Hindlimb muscle (tissue), 1 donor: ENCODE data around the gene ODAD3. TPM values are rescaled to one million over a fixed set of nuclear protein-coding genes. Genes with fewer than 3 reads are reported as not detected.
A peak's percentile ranks its signal among the peaks of the same experiment; 100 is the strongest.
"Not testable (repeated sequence)": the region's sequence is repeated elsewhere in the genome, so short reads cannot be mapped to it uniquely, and the experiment has no call there.

ENCODE experiments used
- DNase-seq: peaks from one replicate; pipeline ENCODE4 v3.0.0-alpha.2; 2013
- polyA plus RNA-seq: library from polyadenylated mRNA; unstranded; fragments of 120-200 nt; gene quantifications from one replicate; pipeline ENCODE4 v1.2.1, GENCODE V29; 2013; ENCODE audit not compliant: insufficient read length

The ODAD3 gene
- polyA plus RNA-seq, 1 donor = 0.30 TPM

DNA sequence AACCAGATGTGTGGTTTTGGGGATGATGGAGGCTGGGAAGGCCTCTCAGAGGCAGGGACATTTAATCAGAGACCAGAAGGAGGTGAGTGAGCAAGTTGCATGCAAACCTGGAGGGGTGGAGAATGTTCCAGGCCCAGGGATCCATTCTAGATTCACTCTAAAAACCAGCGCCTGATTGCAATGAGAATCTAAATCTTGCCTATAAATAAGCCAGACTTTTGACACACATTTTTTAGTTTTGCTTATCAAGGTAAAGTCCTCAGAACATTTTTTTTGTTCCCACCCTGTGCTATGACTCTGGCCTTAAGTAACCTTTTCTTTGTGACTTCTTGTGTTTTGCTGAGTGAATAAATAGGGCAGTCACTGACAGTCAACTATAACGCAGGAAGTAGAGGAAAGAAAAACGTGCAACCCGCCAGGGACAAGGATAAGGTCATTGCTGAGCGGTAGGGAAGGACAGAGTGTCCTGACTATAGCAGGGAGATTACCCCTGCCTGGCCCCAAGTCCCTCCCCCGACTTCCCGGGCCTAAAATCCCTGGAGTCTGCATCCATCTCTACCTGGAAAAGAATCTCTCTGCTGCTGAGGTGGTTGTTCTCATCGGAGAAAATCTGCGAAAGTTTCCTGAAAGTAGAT is 30.2 kb downstream of the ODAD3 start:
- no peak for DNase-seq

DNA sequence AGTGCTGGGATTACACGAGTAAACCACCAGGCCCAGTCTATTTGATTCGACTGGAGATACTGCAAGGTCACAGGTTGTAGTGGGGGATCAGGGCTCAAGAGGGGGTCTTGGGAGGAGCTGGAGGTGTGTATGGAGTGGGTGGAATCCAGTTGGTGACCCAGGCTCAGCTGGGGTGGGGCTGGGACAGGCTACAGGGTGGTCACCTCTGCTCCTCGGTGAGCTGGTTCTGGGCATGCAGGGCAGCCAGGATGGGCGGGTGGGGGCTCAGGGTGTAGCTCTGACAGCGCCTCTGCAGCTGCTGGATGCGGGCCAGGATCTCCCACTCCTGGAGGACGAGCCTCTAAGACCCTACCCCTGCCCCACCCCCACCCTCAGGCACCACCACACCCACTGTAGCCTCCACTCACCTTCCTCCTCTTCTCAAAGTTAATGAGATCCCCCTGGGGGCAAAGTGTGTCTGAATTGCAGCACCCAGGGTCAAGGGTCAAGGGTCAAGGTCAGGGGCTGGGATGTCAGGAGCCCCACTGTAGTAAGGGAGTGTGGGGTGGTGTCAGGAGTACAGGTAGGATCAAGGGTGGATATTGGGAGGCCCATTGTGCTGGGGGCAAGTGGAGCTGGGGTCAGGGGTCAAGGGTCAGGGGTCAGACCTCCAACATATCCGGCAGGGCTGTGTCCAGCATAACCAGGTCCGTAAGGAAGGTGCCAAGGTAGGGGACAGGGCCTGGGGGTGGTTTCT is 32.9 kb downstream of the ODAD3 start:
- DNase-seq = no peak

DNA sequence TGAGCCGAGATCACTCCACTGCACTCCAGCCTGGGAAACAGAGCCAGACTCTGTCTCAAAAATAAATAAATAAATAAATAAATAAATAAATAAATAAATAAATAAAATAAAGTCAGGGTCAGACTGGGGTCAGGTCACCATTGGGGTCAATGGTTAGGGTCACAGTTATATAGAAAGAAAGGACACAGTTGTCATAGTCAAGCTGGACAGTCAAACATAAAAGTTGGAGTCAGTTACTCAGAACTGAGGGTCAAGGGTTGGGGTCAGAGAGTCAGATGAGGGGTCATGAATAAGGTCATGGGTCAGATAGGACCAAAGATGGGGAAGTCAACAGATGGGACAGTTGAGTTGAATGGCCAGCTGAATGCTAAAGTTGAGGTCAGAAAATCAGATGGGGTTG is 34.1 kb downstream of the ODAD3 start:
- no peak for DNase-seq

DNA sequence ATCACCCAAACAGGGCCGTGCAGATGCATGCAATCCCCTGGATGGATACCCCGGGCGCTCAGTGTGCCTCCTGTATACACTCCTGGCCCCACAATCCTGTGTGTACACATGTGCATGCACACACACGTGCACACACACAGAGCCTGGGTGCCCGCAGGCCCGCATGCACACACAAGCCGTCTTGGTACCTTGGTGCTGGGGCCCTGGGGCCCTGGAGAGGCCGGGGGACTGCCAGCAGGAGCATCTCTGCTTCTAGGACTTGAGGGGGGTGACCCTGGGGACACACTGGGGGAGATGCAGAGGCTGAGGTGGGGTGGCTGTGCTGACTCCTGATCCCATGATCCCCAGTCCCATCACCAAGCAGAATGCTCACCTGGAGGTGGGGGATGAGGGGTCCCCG is 35.3 kb downstream of the ODAD3 start:
- DNase-seq = no peak

DNA sequence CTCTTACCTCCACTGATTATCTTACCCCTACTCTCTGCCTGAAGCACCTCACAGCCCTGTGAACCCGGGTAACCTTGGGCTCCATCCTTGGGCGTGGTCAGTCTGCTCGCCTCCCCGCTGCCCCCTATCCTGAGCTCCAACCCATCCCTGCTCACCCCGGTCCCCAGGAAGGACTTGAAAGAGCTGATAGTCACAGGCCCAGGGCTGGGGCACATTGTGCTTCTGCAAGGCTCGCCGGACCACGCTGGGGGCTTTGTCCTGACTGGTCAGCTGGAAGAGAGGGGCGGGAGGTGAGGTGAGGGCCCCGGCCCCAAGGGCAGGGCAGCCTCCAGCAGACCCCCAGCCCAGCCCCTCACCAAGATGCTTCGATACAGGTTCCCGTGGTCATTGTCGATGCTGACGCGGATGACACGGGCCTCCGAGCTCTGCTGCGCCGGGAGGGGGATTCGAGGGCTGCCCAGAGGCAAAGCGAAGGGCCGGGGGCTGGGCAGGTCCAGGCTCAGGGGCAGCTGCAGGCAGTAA is 37.8 kb downstream of the ODAD3 start:
- no peak for DNase-seq

DNA sequence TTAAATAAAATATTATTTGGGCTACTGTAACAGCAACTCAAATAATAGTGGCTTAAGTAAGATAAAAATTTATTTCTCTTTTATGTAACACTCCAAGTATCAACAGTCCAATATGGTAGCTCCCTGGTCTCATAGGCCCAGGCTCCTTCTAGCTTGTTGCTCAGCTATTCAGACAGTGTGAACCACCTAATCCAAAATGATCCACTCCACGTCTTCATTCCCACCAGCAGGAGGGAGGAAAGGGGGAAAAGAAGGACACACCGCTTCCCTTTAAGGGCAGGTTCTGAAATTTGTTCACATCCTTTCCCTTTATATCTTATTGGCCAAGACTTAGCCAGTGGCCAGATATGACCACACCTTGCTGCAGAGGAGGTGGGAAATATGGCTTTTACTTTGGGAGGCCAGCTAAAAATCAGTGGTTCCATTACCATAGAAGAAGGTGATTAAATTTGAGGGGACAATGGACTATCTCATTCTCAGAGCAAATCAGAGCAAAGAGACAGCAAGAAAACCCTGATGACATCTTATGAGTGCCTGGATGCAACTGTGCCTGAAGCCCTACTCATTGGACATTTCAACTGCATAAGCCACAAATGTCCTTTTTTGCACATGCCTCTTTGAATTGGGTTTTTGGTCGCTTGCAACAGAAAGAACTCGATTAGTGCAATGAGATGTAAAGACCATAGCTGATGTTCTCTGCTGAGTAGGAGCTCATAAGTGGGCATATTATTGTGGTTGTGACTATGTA is 43.8 kb downstream of the ODAD3 start:
- no peak for DNase-seq

DNA sequence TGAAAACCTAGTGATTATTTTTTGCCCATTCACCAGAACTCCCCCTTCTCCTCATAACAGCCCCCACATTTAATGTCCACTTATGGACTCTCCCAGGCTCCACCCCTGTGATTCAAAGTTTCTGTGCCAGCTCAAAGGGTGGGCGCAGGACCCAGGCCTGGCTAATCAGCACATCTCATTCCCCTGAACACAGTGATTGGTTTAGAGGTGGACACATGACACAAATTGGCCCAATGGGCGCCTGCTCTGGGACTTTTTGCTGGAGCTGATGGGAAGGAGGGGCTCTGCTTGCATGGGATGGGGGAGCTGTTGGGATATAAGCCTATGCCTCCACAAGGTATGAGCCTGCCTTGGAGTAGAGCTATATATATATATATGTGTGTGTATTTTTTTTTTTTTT is 44.6 kb downstream of the ODAD3 start:
- no peak for DNase-seq

DNA sequence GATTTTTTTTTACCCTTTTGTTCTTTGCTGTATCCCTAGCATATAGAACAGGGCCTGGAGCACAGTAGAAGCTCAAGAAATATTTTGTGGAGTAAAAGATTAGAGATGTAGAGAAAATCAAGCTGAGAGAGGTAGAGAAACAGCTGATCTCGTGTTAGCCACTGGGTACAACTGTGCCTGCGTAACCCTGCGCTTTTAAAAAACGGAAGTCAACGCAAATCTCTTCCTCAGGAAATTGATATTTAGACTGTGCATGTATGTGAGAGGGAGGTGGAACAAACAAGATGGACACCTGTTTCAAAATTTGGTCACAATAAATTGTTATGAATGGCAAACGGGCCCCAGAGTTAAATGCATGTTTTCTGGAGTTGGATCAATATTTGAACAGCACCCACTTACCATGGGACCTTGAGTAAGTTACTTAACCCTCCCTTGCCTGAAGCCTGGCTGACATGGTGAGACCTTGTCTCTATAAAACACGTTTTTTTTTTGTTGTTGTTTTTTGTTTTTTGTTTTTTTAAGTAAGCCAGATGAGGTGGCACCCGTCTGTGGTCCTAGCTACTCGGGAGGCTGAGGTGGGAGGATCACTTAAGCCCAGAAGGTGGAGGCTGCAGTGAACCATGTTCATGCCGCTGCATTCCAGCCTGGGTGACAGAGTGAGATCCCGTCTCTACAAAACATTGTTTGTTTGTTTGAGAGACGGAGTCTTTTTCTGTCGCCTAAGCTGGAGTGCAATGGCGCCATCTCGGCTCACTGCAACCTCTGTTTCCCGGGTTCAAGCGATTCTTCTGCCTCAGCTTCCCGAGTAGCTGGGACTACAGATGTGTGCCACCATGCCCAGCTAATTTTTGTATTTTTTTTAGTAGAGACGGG is 47.5 kb downstream of the ODAD3 start:
- DNase-seq = no peak

DNA sequence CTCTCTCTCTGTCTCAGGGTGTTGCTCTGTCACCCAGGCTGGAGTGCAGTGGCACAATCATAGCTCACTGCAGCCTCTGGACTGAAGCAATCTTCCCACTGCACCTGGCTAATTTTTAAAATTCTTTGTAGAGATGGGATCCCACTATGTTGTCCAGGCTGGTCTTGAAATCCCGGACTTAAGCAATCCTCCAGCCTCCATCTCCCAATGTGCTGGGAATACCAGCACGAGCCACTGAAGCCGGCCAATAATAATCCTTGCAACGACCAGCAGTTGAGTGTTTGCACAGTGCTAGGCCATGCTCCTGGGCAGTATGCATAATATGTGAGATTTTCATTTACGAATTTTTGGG is 50.2 kb downstream of the ODAD3 start:
- DNase-seq = no peak

DNA sequence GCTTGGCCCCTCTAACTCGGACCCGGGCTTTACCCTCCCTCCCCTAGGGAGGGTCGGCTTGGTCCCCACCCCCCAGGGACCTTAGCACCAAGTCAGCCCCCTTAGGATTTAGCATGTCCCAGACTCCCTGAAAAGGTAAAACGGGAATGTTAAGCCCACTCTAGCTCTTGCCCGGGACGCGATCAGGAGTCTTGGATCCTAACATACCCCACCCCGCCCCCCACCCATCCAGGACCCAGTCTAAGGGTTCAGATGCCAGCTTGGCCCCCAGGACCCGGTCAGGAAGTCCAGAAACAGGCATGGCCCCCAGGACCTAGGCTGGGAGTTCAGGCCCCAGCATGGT is 51.2 kb downstream of the ODAD3 start:
- no peak for DNase-seq

DNA sequence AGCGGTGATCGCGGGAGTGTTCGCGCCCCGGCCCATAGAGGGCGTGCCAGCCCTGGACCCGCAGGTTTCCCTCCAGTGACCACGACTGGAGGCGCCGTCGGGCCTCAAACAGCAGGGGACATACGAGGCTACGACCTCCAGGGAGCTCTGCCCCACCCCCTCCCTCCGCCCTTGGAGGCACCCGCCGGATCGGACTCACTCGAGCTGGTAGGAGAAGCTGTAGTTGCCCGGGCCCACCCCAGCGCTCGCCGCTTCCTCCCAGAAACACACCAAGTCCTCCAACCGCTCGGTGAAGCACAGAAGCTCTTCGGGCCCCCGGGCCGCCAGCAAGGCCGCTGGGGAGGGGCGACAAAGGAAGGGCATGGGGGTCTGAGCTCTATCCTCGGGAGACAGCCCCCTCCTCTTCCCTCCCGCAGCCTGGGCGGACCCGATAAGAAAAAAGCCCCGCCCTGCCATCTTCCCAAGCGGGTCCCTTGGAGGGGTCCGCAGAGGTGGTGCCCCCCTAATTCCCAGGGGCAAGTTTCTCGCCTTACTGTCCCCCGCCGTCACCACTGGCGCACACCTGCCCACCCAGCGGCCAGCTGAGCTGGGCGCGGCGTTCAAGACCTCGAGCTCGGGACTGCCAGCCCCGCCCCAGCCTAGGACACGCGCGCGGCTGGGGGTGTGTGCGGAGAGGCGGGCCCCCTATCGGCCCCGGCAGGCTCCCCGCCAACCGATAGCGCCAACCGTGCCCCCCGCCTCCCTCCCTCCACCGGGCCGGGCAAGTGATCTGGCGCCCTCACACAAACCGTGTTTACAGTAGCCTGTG is 51.8 kb downstream of the ODAD3 start:
- no peak for DNase-seq

DNA sequence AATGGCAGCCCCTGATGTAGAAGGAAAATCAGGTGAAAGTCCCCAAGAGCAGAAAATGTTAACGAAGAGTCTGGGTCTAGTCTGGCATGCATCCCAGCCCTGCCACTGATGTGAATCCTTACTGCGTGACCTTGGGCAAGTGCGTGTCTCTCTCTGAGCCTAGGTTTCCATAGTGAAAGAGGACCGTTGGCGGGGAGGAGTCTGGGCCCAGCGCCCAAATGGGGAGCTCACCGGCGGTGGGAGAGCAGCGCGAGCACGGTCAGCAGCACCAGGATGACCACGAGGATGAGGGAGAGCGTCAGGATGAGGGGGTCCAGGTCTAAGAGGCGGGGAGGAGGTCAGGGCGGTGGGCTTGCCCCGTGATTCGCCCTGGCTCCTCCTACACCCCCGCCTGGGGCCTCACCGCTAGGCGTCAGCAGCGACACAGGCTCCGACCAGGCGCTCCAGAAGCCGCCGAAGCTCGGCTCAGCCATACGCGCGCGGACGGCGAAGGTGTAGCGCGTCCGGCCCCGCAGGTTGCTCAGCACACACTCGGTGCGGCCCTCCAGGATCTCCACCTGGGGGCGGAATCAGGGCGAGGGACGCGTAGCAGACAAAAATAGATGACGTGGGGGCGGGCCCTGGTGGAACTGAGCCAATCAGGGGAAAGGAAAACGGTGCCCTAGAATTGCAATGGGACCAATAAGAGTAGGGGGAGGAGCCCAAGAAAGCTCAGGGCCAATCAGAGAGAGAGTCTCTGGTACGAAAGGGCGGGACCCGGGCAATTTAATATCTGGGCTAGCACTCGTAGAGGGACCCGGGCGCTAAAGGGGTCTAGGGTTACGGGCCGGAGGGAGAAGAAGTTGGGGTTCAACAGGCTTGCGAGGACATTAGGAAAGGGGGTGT is 54.0 kb downstream of the ODAD3 start:
- peak; percentile 95 for DNase-seq

DNA sequence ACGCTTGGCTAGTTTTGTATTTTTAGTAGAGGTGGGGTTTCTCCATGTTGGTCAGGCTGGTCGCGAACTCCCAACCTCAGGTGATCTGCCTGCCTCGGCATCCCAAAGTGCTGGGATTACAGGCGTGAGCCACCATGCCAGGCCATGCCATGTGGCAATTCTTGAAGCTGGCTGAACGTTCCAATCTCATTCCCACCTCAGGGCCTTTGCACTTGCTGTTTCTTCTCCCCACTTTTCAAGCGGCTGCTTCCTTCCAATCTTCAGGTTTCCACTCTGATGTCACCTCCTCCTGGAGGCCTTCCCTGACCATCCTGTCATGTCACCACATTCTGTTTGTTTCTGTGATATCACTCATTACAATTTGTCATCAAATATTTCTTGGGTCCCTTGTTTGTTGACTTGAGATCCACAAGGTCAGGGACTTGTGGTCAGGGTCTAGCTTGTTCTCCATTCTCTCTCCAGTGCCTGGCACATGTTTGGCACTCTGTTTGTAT is 55.0 kb downstream of the ODAD3 start:
- DNase-seq = no peak

DNA sequence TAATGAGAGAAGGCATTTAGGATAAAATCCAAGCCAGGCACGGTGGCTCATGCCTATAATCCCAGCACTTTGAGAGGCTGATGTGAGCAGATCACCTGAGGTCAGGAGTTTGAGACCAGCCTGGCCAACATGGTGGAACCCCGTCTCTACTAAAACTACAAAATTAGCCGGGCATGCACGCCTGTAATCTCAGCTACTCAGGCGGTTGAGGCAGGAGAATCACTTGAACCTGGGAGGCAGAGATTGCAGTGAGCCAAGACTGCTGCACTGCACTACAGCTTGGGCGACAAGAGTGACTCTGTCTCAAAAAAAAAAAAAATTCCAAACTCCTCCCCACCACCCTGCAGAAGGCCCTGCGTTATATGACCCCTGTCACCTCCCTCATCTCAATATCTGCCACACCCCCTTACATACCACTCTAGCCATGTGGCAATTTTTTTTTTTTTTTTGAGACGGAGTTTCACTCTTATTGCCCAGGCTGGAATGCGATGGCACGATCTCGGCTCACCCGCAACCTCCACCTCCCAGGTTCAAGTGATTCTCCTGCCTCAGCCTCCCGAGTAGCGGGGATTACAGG is 55.6 kb downstream of the ODAD3 start:
- DNase-seq = not testable (repeated sequence)

DNA sequence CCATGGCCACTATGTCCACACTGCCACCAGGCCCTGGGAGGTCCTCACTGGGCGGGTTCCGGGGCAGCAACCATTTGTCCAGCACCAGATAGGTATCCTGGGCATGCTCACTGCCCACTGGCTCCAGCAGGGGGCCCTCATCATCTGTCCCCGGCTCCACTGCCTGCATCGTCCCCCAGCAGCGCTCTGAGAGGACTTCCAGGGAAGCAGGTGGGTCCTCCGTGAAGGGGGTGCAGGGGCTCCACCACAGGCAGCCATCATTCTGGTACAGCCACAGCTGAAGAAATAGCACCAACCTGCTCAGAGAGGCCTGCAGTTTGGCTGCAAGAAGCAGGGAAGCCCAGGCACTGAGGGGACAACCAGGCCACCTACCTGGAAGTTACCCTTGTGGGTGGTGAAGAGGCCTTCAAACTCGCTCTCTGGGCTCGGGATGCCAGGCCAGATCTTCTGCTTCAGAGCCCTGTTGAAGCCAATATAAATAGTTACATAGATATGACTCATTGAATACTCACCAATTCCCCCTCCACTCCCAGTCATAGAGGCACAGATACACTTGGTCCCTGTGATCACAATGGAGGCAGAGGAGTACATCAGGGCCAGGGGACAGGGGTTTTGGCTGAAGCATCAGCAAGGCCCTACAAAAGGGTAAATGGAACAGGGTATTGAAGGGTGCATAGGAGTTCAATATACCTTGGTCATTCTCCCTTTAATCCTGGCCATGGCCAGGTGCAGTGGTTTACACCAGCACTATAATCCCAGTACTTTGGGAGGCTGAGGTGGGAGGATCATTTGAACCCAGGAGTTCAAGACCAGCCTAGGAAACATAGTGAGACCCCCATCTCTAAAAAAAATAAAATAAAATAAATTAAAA is 56.4 kb downstream of the ODAD3 start:
- DNase-seq = no peak

DNA sequence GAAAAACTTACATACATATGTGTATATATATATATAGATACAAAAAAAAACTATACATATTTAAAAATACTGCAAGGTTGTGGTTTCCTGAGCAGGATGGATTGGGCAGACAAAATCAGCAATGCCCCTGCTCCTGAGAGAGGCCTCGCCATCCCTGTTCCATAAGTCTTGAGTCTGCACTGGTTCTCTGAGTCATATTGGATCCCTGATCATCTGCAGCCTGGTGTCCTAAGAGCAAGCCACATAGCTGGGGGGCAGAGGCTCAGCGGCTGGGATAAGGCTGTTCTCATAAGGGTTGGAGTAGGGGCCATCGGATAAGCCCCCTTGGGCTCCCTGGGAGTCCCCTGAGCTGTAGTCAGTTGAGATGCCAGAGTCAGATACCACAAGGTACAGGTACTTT is 57.2 kb downstream of the ODAD3 start:
- no peak for DNase-seq

DNA sequence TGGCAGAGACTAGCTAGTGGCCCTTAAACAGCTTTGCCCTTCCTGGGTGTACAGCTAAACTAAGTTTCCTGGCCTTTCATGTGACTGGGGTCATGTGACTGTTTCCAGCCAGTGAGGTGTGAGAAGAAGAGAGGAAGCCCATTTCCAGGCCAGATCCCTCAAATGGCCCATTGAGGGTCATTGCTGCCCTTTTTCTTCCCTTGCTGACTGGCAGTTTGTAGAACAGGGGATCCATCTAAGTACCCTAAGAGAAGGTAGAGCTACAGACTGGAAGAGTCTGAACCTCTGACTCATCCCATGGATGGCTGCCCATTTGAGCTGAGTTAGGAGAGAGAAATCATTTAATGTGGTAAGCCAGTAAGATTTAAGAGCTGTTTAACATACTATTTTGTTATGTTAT is 57.7 kb downstream of the ODAD3 start:
- no peak for DNase-seq

DNA sequence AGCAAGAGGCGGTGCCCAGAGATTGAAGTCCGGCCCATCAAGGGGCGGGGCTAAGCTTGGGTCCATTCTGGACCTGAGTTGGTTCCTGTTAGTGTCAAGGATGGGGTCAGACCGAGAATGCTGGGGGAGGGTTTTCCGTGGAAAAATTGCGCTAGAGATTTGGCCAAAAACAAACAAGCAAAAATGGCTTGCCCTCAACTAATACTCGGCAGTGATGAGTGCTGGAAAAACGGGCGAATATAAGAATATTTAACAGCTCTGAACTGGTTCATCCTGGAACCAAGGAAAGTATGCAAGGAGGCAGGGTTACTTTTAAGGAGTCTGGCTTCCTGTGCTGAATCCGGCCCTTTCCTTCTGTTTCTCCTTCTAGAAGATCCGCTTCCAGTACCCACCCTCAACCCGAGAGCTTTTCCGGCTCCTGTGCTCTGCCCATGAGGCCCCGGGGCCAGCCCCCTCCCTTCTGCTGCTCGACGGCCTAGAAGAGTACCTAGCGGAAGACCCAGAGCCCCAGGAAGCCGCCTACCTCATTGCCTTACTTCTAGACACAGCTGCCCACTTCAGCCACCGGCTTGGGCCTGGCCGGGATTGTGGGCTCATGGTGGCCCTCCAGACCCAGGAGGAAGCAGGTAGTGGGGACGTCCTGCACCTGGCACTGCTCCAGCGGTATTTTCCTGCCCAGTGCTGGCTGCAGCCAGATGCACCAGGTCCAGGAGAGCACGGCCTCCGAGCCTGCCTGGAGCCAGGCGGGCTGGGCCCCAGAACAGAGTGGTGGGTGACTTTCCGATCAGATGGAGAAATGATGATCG is 59.6 kb downstream of the ODAD3 start:
- DNase-seq = no peak
